GM19468 (cell line): ENCODE results near the gene DLG1.

Experiments used
- ATAC-seq: cut with Tn5 transposase; IDR thresholded peaks from one replicate; pipeline ENCODE4 v1.9.1; 2021; ENCODE audit warnings: mild to moderate bottlenecking, moderate library complexity, moderate number of reproducible peaks; ENCODE audit not compliant: unreplicated experiment; ENCODE audit errors: extremely low read depth

DLG1 gene

DNA sequence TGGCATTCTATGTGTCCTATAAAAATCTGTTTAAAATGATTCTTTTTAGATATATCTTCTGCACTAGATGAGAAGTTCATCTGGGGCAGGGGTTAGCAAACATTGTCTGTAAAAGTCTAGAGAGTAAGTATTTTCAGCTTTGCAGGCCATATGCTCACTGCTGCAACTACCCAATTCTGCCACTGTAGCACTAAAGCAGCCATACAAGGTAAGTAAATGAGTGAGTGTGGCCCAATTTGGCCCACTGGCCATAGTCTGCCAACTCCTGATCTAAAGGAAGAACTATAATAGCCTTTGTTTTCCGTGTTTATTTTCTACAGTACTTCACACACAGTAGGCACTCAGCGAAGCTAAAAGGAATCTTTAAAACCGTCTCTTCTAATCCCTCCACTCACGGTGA is 42.3 kb downstream of the DLG1 start:
- ATAC-seq = no peak

DNA sequence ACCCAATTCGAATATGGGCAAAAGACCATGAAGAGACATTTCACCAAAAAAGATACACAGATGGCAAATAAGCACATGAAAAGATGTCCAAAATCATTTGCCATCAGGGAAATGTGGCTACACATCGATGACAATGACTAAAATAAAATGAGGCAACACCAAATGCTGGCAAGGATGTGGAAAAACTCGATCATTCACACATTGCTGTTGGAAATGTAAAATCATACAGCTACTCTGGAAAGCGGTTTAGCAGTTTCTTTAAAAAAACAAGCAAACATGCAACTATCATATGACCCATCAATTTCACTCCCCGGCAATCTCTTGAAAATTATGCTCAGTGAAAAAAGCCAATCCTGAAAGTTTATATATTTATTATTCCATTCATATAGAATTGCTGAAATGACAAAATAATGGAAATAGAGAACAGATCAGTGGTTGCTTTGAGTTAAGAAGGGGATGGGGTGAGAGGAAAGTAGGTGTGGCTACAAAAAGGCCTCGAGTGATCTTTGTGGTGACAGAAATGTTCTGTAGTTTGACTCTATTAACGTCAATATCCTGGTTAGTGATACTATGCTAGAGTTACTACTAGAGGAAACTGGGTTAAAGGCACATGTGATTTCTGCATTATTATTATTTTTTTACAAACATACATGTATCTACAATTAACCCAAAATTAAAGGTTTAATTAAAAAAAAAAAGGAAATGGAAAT is 45.0 kb downstream of the DLG1 start:
- no peak for ATAC-seq

DNA sequence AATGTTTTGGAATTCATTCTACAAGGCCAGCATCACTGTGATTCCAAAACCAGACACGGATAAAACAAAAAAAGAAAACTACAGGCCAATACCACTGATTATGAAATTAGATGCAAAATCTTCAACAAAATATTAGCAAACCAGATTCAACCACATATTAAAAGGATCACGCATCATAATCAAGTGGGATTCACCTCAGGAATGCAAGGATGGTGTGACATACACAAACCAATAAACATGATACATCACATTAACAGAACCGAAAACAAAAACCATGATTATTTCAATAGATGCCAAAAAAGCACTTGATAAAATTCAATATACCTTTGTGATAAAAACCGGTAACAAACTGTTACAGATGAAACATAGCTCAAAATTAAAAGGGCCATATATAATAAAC is 48.9 kb downstream of the DLG1 start:
- ATAC-seq = no peak

DNA sequence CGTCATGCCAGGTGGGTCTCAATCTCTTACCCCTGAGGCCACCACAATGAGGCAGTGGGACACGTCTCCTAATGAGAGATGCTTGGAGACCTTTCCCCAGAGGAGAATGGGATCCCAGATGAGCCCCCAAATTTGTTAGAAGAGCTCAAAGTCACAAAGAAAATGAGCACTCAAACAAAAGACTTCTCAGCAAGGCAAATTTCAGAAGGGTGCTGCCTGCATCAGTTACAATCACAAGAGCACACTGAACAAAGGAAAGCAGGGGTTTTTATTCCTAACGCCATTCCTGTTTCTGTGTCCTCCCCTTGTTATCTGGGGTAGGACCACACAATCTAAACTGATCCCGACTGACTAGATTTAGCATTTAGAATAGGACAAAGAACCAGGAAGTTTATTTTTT is 50.1 kb downstream of the DLG1 start:
- ATAC-seq = no peak

DNA sequence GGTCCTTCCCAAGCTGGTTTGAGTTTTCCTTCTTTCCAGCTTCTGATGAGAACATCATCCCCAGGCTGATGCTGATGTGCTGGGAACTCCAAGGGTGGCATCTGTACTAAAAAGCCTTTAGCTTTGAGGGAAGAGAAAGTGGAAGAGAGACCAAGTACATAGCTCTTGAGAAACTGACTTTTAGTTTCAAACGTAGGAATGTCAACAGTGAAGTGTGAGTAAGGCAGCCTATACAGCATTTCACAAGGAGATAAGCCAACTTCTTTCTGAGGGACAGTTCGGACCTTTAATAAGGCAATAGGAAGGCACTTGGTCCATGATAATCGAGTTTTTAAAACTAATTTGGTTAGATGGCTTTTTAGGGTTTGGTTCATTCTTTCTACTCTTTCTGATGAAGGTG is 53.7 kb downstream of the DLG1 start:
- ATAC-seq = no peak

DNA sequence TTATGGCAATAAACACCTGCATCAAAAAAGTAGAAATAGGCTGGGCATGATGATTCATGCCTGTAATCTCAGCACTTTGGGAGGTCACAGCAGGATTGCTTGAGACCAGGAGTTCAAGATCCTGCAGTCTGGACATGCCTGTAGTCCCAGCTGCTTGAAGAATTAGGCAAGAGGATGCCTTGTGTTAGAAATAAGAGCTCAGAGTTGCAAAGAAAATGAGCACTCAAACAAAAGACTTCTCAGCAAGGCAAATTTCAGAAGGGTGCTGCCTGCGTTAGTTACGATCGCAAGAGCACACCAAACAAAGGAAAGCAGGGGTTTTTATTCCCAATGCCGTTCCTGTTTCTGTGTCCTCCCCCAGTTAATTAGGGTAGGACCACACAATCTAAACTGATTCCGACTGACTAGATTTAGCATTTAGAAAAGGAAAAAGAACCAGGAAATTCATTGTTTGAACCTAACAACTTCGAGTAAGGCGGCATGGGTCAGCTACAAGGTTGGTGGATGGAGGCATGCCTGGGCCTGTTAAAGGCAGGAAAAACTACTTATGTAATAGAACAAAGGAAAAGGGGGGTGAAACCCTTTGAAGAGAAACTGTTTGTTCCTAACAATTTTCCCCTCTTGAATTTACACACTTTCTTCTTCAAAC is 55.5 kb downstream of the DLG1 start:
- ATAC-seq = no peak

DNA sequence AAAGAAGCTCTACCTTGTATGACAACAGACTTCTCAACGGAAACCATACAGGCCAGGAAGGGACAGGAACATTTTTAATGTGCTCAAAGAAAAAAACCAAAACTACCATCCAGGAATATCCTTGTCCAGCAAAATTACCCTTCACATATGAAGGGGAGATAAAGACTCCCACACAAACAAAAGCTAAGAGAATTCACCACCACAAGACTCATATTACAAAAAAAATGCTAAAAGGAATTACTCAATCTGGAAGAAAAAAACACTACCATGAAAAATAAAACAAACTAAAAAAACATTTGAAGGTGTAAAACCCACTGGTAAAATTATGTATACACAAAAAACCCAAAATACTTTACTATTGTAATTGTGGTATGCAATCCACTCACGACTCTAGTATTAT is 57.2 kb downstream of the DLG1 start:
- no peak for ATAC-seq

DNA sequence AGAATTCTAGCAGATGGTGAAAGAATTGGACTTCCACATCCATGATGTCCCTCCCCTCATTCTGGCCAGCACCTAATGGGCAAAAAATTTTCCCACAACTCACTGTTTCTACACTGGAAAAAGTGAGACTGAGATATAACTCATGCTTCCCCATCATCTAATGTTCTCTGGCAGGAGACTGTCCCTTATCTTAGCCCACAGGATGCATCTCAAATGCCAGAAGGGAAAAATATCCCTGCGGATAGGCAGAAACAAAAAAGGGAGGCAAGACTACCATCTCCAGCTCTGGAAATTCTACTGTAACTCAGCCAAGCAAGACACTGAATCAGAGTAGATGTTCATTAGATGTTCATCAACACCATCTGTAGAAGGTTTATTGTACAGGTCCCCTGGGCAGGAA is 58.6 kb downstream of the DLG1 start:
- no peak for ATAC-seq

DNA sequence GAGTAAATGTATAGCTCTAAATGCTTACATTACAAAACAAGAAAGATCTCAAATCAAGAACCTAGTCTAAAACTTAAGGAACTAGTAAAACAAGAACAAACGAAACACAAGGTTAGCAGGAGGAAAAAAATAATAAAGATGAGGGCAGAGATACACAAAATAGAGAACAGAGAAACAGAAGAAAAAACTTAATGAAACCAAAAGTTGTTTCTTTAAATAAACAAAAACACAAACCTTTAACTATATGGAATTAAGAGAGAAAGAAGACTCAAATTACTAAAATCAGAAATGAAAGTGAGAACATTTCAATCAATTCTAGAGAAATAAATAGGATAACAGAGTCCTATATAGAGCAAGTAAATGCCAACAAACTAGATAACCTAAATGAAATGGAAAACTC is 59.6 kb downstream of the DLG1 start:
- ATAC-seq = no peak

DNA sequence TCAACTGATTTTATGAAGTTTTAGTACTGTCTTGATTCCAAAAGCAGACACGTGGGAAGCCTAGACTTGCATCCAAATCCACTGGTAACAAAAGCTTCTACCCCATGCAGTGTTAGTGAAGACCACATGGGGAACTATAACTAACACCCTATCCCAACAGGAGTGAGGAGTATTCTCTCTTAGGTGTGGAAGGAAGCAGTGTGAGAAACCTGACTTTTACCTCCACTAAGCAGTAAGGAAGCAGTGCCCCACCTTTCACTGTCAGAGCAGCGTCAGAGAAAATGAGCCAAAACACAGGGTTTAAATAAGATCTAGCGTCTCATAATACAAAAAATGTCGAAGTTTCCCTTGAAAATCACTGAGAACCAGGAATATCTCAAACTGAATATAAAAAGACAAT is 60.5 kb downstream of the DLG1 start:
- ATAC-seq = no peak

DNA sequence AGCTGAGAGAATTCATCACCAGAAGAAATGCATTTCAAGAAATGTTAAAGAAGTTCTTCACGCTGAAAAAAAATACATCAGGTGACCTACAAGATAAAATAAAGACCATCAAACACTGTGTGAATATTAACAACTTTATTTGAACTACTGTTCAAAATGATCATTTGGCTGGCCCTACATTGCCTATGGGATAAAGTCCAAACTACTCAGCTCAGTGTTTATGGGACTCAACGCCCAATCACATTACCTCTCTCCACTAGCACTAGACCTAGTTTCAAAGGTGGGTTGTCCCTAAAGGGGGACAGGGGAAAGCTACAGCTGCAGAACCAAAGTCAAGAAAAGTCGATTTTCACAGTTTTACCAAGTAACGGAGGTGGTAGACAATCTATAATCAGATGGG is 62.0 kb downstream of the DLG1 start:
- no peak for ATAC-seq

DNA sequence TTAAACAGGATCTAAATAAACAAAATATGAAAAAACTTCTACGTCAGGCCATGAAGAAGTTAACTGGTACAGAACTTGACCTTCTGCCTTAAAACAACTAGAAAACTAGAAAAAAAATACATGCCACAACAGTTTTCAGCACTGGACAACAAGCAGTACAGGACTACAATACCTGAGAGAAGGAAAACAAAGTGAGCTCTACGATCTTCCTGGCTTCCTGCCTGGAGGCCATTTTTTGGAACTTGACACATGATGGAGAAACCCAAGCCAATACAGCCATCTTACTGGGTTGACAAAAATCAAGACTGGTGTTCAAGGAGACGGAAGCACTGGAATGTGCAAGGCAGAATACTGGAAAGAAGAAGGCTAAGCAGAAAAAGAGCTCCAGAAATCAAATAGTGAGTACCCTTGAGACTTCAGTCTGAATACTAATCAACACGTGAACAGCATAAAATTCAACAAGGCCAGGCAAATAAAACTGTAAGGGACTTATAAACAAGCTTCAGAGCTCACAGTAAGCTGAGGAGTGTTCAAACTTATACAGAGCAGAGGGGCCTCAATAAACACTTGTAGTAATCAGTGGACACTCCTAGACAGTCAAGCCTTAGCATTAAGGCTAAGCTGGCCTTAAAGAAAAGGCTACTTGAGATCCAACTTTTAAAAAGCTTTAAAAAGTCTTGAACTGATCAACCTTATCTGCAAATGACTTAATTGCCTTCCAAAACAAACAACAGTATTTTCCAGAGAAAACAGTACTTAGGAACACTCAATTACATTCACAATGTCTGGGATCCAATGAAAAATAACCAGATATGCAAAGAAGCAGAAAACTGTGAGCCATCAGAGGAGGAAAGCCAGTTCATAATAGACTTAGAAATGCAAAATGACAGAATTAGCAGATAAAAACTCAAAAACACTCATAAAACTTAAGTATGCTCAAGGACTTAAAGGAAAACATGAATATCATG is 63.2 kb downstream of the DLG1 start:
- ATAC-seq = no peak

DNA sequence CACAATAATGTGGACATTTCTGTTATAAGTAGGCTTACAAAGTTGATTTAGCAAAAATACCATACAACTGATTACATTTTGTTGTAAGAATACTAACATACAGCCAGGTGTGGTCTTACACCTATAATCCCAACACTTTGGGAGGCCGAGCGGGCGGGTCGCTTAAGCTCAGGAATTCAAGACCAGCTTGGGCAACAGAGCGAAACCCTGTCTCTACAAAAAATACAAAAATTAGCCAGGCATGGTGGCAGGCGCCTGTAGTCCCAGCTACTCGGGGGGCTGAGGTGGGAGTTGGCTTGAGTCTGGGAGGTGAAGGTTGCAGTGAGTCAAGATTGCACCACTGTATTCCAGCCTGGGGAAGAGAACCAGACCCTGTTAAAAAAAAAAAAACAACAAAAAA is 67.1 kb downstream of the DLG1 start:
- ATAC-seq = no peak

DNA sequence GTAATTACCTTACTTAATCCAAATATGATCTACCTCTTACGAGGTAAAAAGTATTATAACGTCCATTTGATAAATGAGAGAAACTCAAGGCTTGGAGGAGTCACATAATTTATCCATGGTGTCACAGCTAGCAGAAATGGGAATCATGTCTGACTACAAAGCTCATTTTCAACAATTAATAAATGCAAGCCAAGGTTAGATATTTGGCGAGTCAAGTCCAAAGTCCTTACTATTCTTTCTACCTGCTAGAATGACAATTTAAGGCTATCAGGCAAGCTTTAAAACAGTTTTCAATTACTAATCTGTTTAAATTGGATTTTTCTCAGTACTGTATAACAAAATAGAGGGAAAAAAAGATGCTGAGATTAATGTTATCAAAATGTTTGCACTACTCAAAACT is 68.6 kb downstream of the DLG1 start:
- no peak for ATAC-seq

DNA sequence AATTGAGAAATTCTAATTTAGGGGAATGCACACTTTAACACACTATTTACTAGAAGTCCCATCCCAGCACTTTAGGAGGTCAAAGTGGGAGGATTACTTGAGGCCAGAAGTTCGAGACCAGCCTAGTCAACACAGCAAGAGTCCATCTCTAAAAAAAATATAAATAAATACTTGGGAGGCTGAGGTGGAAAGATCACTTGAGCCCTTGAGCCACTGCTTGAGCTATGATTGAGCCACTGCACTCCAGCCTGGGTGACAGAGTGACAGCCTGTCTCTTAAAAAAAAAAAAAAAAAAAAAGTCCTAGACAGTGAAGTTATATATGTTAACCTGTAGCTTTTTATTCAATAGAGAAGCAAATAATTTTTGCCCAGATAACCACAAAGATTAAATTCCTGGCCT is 69.2 kb downstream of the DLG1 start:
- ATAC-seq = no peak

DNA sequence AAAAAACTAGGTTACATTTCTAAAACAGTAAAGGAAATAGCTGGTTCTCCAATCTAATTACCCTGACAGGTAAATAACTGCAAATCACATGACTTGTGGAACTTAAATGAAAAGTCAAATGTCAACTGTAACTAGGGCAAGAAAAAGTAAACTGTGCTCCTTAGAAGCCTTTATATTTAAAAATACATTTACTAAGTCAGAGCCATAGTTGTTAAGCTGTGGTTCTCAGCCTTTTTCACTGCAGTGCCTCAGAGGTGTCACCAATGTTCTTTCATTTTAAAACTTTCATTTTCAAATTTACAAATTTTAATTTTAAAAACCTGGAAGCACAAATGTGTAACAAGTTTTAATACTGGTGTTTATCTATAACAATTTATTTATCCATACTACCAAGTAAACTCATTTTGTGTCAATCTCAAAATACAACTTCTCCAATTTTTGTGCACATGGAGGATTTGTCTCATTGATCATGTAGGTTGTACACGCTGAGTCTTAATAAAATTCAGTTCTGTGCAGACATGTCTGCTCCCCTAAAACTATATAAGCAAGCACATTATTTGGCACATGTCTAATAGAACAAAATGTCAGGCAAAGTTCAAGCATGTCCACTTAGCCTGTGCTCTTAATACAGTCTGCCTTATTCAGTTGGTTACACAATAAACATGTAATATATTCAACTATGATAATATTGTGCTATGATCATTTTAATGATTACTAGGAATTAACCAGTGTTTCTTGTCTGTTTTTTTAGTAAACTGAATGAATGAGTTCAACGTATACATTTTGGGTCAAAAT is 70.4 kb downstream of the DLG1 start:
- no peak for ATAC-seq

DNA sequence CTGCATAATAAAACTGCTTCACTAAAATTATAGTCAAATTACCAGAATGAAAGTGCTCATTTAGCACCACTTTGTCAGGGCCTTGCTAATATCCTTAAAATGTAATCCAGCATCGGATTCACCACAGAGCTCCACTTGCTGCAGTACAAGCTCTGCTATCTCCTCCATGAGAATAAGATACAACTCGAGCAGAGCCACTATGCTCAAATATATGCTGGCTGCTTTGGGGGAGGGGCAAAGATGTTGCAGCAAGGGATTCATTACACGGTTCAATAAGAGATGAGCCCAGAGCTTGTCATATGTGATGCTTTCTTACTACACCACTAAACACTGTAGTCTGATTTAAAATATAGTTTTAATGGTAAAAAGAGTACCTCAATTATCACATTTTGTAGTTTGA is 72.2 kb downstream of the DLG1 start:
- no peak for ATAC-seq

DNA sequence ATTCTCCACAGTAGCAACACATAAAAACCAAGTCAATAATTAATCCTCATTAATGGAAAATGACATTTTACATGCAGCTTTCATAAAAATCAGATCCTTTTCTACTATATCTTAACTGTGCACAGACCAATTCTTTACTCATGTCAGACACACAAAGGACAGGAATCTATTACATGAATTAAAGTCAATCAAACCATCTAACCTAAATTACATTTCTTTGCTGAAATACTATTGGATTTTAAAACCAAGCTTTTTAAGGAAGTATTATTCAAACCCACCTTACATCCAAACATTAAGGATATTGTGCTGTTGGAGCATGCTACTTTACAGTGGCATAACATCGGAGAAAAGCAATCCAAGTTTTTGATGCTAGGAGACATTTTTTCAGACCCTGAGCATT is 72.8 kb downstream of the DLG1 start:
- ATAC-seq = no peak

DNA sequence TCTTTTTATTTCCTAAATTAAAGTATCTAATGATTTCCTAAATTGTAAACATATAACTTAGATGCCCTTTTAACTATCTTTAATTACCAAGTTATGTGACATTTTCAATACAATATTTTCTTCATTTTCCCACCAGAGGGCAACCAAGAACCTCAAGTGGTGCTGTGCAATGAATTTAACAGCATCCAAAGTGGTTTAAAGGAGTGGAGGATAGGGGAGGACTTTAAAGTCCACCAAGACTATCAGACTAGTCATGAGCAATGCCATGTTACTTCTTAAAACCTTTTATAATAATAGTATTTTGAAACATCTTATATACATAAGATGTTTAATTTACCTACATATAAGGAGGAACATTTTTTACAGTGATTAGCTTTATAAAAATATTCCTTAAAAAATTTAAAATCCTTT is 74.4 kb downstream of the DLG1 start:
- ATAC-seq = no peak

DNA sequence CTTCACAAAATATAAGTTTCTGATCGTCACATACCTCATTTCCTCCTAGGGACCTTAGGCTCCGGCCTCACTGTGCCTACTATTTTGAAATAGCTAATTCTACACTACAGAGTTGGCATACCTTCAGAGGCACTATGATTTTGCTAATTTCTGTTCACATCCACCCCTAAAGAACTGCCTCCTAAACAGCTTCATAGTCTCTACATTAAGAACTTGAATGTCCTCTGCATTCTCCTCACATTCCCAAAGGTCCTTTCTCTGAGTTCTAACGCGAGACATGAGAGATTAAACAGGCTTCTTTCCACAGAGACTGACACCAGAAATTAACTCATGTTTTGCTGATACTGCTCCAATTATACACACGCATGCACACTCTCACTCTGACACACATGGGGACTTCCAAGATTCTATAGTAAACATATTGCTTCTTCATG is 75.5 kb downstream of the DLG1 start:
- ATAC-seq = no peak
